HEK293T (cell line): ENCODE measurements around the gene CAPRIN2.

Experiments
- BHLHE40 ChIP-seq: fragments of 450-650 bp; IDR thresholded peaks from 2 replicates; pipeline ENCODE4 v1.6.1; 2016; ENCODE audit warnings: mild to moderate bottlenecking, moderate library complexity, borderline replicate concordance
- ELF4 ChIP-seq: fragments of 450-650 bp; IDR thresholded peaks from 2 replicates; pipeline ENCODE4 v1.6.1; 2017; ENCODE audit warnings: antibody characterized with exemption
- FOXA1 ChIP-seq: fragments of 450-650 bp; IDR thresholded peaks from 2 replicates; pipeline ENCODE4 v1.6.1; 2016; ENCODE audit warnings: mild to moderate bottlenecking
- FOXK2 ChIP-seq: fragments of 450-650 bp; IDR thresholded peaks from 2 replicates; pipeline ENCODE4 v1.6.1; 2016; ENCODE audit warnings: mild to moderate bottlenecking
- FOXM1 ChIP-seq: fragments of 450-650 bp; IDR thresholded peaks from 2 replicates; pipeline ENCODE4 v1.6.1; 2017; ENCODE audit warnings: mild to moderate bottlenecking, borderline replicate concordance
- HDGF ChIP-seq: fragments of 450-650 bp; IDR thresholded peaks from 2 replicates; pipeline ENCODE4 v1.6.1; 2017; ENCODE audit warnings: antibody characterized with exemption, borderline replicate concordance
- NFRKB ChIP-seq: fragments of 450-650 bp; IDR thresholded peaks from 2 replicates; pipeline ENCODE4 v1.6.1; 2016; ENCODE audit warnings: mild to moderate bottlenecking, moderate library complexity
- SP1 ChIP-seq: fragments of 450-650 bp; IDR thresholded peaks from 2 replicates; pipeline ENCODE4 v1.6.1; 2017
- SUZ12 ChIP-seq: fragments of 450-650 bp; IDR thresholded peaks from 2 replicates; pipeline ENCODE4 v1.6.1; 2016; ENCODE audit warnings: mild to moderate bottlenecking
- TARDBP ChIP-seq: fragments of 450-650 bp; IDR thresholded peaks from 2 replicates; pipeline ENCODE4 v1.6.1; 2016
- ZNF384 ChIP-seq: fragments of 450-650 bp; IDR thresholded peaks from 2 replicates; pipeline ENCODE4 v1.6.1; 2016
- TF ChIP-seq, protein P1 (sequence below): fragments of 450-650 bp; IDR thresholded peaks from 2 replicates; pipeline ENCODE4 v1.6.1; 2016

DNA sequence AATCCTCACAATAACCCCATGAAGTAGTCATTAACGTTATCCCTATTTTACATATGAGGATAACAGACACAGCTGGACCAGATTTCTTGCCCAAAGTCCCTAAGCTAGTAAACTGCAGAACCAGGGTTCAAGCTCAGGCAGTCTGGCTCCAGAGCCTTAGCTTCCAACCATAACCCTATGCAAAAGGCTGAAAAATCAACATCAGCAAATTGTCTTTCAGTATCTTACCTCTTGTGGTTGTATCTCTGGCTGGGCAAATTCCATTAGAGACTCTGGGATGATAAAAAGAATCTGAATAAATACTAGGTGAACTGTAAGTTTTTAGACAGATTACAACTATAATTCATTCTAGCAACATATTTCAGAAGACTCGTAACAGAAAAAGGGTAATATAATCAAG is 24.7 kb downstream of the CAPRIN2 start:
- TF ChIP-seq FOXK2 (no peak), TARDBP (no peak), FOXA1 (no peak), FOXM1 (no peak), ZNF384 (no peak), SP1 (no peak), BHLHE40 (no peak), NFRKB (no peak), HDGF (no peak), ELF4 (no peak), SUZ12 (no peak)
- TF ChIP-seq, protein P1, sequence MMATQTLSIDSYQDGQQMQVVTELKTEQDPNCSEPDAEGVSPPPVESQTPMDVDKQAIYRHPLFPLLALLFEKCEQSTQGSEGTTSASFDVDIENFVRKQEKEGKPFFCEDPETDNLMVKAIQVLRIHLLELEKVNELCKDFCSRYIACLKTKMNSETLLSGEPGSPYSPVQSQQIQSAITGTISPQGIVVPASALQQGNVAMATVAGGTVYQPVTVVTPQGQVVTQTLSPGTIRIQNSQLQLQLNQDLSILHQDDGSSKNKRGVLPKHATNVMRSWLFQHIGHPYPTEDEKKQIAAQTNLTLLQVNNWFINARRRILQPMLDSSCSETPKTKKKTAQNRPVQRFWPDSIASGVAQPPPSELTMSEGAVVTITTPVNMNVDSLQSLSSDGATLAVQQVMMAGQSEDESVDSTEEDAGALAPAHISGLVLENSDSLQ = no peak
